K562 (cell line): Measurements from ENCODE around the gene ZNF133. TPM values are rescaled to one million over a fixed set of nuclear protein-coding genes. Genes with fewer than 3 reads are reported as not detected.

Experiments
- ATAC-seq: fragments of 200-7000 bp; cut with Tn5 transposase; 3 replicates; pipeline ENCODE4 v1.9.1; 2020; ENCODE audit warnings: moderate library complexity
- BruUV-seq: library from RNA; stranded (reverse); fragments of 400-500 nt; replicated peaks from 2 replicates; lab custom pipeline; 2021; lab: Mats Ljungman, UMichigan
- CTCF ChIA-PET: fragments of 300-600 bp; formaldehyde crosslinking; extraction: SDS; loops from one replicate; lab custom pipeline; 2021; ENCODE audit warnings: low intra/inter-chr PET ratio; lab: Yijun Ruan, JAX
- POLR2A ChIA-PET: fragments of 300-600, 350-650 bp; sonication (Branson Sonifier 250); formaldehyde crosslinking; extraction: SDS; loops from one replicate; lab custom pipeline; 2021; ENCODE audit warnings: antibody characterized with exemption, inconsistent platforms; lab: Yijun Ruan, JAX
- DNase-seq, 4 experiments: peaks; one replicate each; pipeline versions ENCODE4 v3.0.0 to v3.0.0-alpha.2; 2011 to 2018; ENCODE audit warnings: low spot score in 3 of 4, mixed read lengths in 3 of 4; ENCODE audit errors: extremely low read depth in 1 of 4
- FAIRE-seq: peaks from 2 replicates; lab custom pipeline; 2011; peaks lifted over from hg19 to GRCh38; lab: Jason Lieb, UNC
- H2AFZ ChIP-seq: 2 replicates; pipeline ENCODE4 v1.6.0; 2011; ENCODE audit warnings: low read depth, low read length, control low read depth, inconsistent platforms
- H3K27ac ChIP-seq: fragments of 200-600 bp; 3 replicates; pipeline ENCODE4 v1.8.0; 2011; ENCODE audit warnings: low read depth, mild to moderate bottlenecking, control low read depth, inconsistent platforms, low read length, moderate library complexity, mixed read lengths; ENCODE audit errors: extremely low read depth
- H3K27me3 ChIP-seq, 2 experiments: fragments of 300-600 bp in 1 of 2; 2 replicates in 1 of 2; 3 replicates in 1 of 2; pipeline versions ENCODE4 v1.6.0 to v1.8.0; 2011; ENCODE audit warnings: inconsistent platforms in 2 of 2, low read length in 2 of 2, mild to moderate bottlenecking in 1 of 2, mixed read lengths in 1 of 2, moderate library complexity in 1 of 2; ENCODE audit not compliant: control insufficient read depth in 2 of 2, insufficient read depth in 2 of 2
- H3K36me3 ChIP-seq: fragments of 300-600 bp; 3 replicates; pipeline ENCODE4 v1.8.0; 2011; ENCODE audit warnings: mild to moderate bottlenecking, low read length, inconsistent platforms; ENCODE audit not compliant: control insufficient read depth, insufficient read depth
- H3K4me1 ChIP-seq, 2 experiments: fragments of 200-600 bp in 1 of 2; replicated peaks in 1 of 2; 2 replicates in 1 of 2; 3 replicates in 1 of 2; pipeline versions ENCODE4 v1.5.1 to v1.8.0; 2011; ENCODE audit warnings: inconsistent platforms in 2 of 2, low read length in 2 of 2, mild to moderate bottlenecking in 1 of 2, mixed read lengths in 1 of 2, moderate library complexity in 1 of 2; ENCODE audit not compliant: control insufficient read depth in 2 of 2, insufficient read depth in 2 of 2
- H3K4me2 ChIP-seq: 2 replicates; pipeline ENCODE4 v1.6.1; 2011; ENCODE audit warnings: low read length, control low read depth, inconsistent platforms, mixed read lengths; ENCODE audit not compliant: insufficient read depth
- H3K4me3 ChIP-seq: fragments of 200-600 bp; sonication (generic), shearing (Covaris generic); 2 replicates; pipeline ENCODE4 v1.5.1; 2016; ENCODE audit warnings: control low read depth, inconsistent platforms
- H3K79me2 ChIP-seq: fragments of 200-600 bp; 3 replicates; pipeline ENCODE4 v1.8.0; 2011; ENCODE audit warnings: low read length, inconsistent platforms; ENCODE audit not compliant: control insufficient read depth, insufficient read depth
- H3K9ac ChIP-seq, 2 experiments: 2 replicates each; pipeline versions ENCODE4 v1.6.0 to v1.6.1; 2011; ENCODE audit warnings: low read depth in 2 of 2, low read length in 2 of 2, control low read depth in 1 of 2, inconsistent platforms in 1 of 2, mild to moderate bottlenecking in 1 of 2, mixed read lengths in 1 of 2; ENCODE audit not compliant: insufficient read depth in 1 of 2
- H3K9me1 ChIP-seq: one replicate; pipeline ENCODE4 v1.6.0; 2011; ENCODE audit warnings: inconsistent platforms, mild to moderate bottlenecking, low read length, moderate library complexity; ENCODE audit not compliant: control insufficient read depth, insufficient read depth
- H3K9me3 ChIP-seq: replicated peaks from 2 replicates; pipeline ENCODE4 v1.5.1; 2011; ENCODE audit warnings: low read depth, low read length, inconsistent platforms; ENCODE audit not compliant: control insufficient read depth, insufficient read depth
- H4K20me1 ChIP-seq: replicated peaks from 2 replicates; pipeline ENCODE4 v1.6.1; 2011; ENCODE audit warnings: low read length, inconsistent platforms, mixed read lengths; ENCODE audit not compliant: control insufficient read depth, insufficient read depth
- ARNT ChIP-seq, 2 experiments: fragments of 450-650 bp; IDR thresholded peaks; 2 replicates each; pipeline ENCODE4 v1.6.1; 2016; ENCODE audit warnings: mild to moderate bottlenecking in 1 of 2
- CBFA2T3 ChIP-seq: fragments of 450-650 bp; IDR thresholded peaks from 2 replicates; pipeline ENCODE4 v1.6.1; 2017
- CBX5 ChIP-seq: IDR thresholded peaks from 2 replicates; pipeline ENCODE4 v1.6.1; 2014; ENCODE audit warnings: low read depth, borderline replicate concordance
- CBX8 ChIP-seq: fragments of 200-600 bp; sonication (generic); IDR thresholded peaks from 2 replicates; pipeline ENCODE4 v1.6.1; 2012; ENCODE audit warnings: borderline replicate concordance, mixed run types, low read depth, mild to moderate bottlenecking, moderate library complexity, mixed read lengths, low read length, control low read depth, inconsistent platforms; ENCODE audit not compliant: poor library complexity, severe bottlenecking; ENCODE audit errors: extremely low read depth
- ESRRB ChIP-seq: fragments of 250-450 bp; sonication (Bioruptor Pico); IDR thresholded peaks from 2 replicates; pipeline ENCODE4 v1.5.0; 2020; ENCODE audit warnings: mild to moderate bottlenecking, moderate library complexity, borderline replicate concordance
- ETV1 ChIP-seq: fragments of 450-650 bp; conservative IDR thresholded peaks from 2 replicates; pipeline ENCODE4 v1.6.1; 2016; ENCODE audit warnings: missing genetic modification characterization, control low read depth, low read depth, missing compliant biosample characterization
- FOXJ2 ChIP-seq: fragments of 200-800 bp; sonication (Bioruptor generic); IDR thresholded peaks from 2 replicates; pipeline ENCODE4 v1.6.1; 2016; ENCODE audit warnings: missing genetic modification characterization, missing compliant biosample characterization
- FOXP4 ChIP-seq: sonication (generic); formaldehyde crosslinking; IDR thresholded peaks from 2 replicates; pipeline ENCODE4 v1.8.0; 2022; ENCODE audit warnings: mild to moderate bottlenecking, missing genetic modification reagents, borderline replicate concordance
- GATAD2A ChIP-seq: fragments of 450-650 bp; IDR thresholded peaks from 2 replicates; pipeline ENCODE4 v1.6.1; 2017
- HDAC1 ChIP-seq, 2 experiments: fragments of 450-650 bp; IDR thresholded peaks; 2 replicates each; pipeline ENCODE4 v1.6.1; 2016 to 2017; ENCODE audit warnings: inconsistent platforms in 1 of 2, mild to moderate bottlenecking in 1 of 2, moderate library complexity in 1 of 2
- HES1 ChIP-seq: fragments of 450-650 bp; IDR thresholded peaks from 2 replicates; pipeline ENCODE4 v1.6.1; 2016; ENCODE audit warnings: low read depth, mild to moderate bottlenecking, moderate library complexity
- HEY1 ChIP-seq: fragments of 250-450 bp; sonication (Bioruptor Pico); IDR thresholded peaks from 2 replicates; pipeline ENCODE4 v1.5.0; 2020; ENCODE audit warnings: mild to moderate bottlenecking, moderate library complexity, borderline replicate concordance
- KLF16 ChIP-seq: IDR thresholded peaks from 2 replicates; pipeline ENCODE4 v1.6.1; 2016; ENCODE audit warnings: antibody characterized with exemption
- SMAD1 ChIP-seq: fragments of 150-350 bp; IDR thresholded peaks from 2 replicates; pipeline ENCODE4 v1.6.1; 2014; ENCODE audit warnings: low read length, low read depth; ENCODE audit not compliant: partially characterized antibody
- SMAD4 ChIP-seq: fragments of 250-450 bp; sonication (Bioruptor Pico); conservative IDR thresholded peaks from 2 replicates; pipeline ENCODE4 v1.8.0; 2021; ENCODE audit warnings: inconsistent platforms, mild to moderate bottlenecking, moderate library complexity
- SP2 ChIP-seq: IDR thresholded peaks from 2 replicates; pipeline ENCODE4 v1.6.1; 2011; ENCODE audit warnings: mild to moderate bottlenecking, low read depth, low read length, moderate library complexity; ENCODE audit not compliant: poor library complexity, severe bottlenecking; ENCODE audit errors: extremely low read depth
- USF2 ChIP-seq: sonication (generic); formaldehyde crosslinking; IDR thresholded peaks from 2 replicates; pipeline ENCODE4 v1.5.0; 2020; ENCODE audit warnings: missing genetic modification reagents
- WGBS: fragments of 100-300 bp; shearing (Covaris generic); methylation state at CpG from one replicate; pipeline ENCODE4 v1.1.6; 2016; ENCODE audit warnings: low coverage, mixed read lengths; ENCODE audit not compliant: insufficient coverage; ENCODE audit errors: missing lambda C conversion rate; 5-methylcytosine and 5-hydroxymethylcytosine counted together
- in situ Hi-C: fragments of 300-500 bp; cut with MboI; formaldehyde crosslinking; loops from 4 replicates; pipeline ENCODE4 v1.15.0; 2018; ENCODE audit warnings: inconsistent platforms, mixed read lengths
- intact Hi-C: fragments of 100-400 bp; cut with micrococcal nuclease; formaldehyde crosslinking; loops from 2 replicates; pipeline ENCODE4 v1.14.2; 2022
- polyA plus RNA-seq, 8 experiments: library from polyadenylated mRNA; depleted of rRNA in 4 of 8; stranded (reverse) in 5 of 8; unstranded in 3 of 8; fragments of >200 nt; fragmentation: Nextera tagmentation in 2 of 8; fragmentation: Illumina TruSeq in 1 of 8; extraction: Ambion mirVana in 2 of 8; extraction: Trizol in 1 of 8; gene quantifications; 2 replicates each; pipeline versions ENCODE4 v1.2.1 to v1.2.3, GENCODE V29; 2011 to 2014; ENCODE audit warnings: inconsistent platforms in 1 of 8, missing spikeins in 1 of 8
- total RNA-seq, 7 experiments: library from RNA; depleted of rRNA in 6 of 7; stranded (reverse); fragments of >200 nt in 6 of 7; fragmentation: Illumina TruSeq in 2 of 7; extraction: Trizol in 2 of 7; gene quantifications; 2 replicates each; pipeline versions ENCODE4 v1.2.1 to v1.2.3, GENCODE V29; 2011 to 2021; ENCODE audit warnings: low replicate concordance in 1 of 7

ZNF133 gene
- total and polyA plus RNA-seq, 9 of the 15 experiments (the other 6 are each of a cell fraction or from before 2014, with no cell fraction given): 1.1 to 6.5 (median 3.8) TPM

- TF ChIP-seq ARNT (IDR thresholded peaks at IDR 0.05) (no peak), SP2 (no peak), KLF16 (no peak), USF2 (no peak)
- TF ChIP-seq, all 486 proteins: peak for 0
These were observed 33.0 kb downstream of the ZNF133 start (continued) for GRCh38 chr20:18321316-18321715.

- Histone ChIP-seq H3K27me3 (no peaks in the 10 kb centered on the region), H3K9me1 (no peaks in the 10 kb centered on the region)
- in situ Hi-C loops: no loop called here
These were observed 33.9 kb downstream of the ZNF133 start for GRCh38 chr20:18321976-18322950.

More at GRCh38 chr20:18321976-18322950, 33.9 kb downstream of the ZNF133 start:
- intact Hi-C loops: no loop called here
- H3K4me1 ChIP-seq: no peaks in the 10 kb centered on the region
- H3K9ac ChIP-seq: no peak overlapping the region
- no peaks in the 10 kb centered on the region for H3K36me3 ChIP-seq
- no peaks in the 10 kb centered on the region for H3K79me2 ChIP-seq
- BruUV-seq: no TSS peak
- no peak overlapping the region for H2AFZ ChIP-seq
- H3K9me3 ChIP-seq: 0 out of 2 replicates have a peak, but pooled peaks cover under 1% of the 10 kb centered on the region
- DNase-seq (no peak), FAIRE-seq (no peak), ATAC-seq (no peak)
- no peak overlapping the region for H3K27ac ChIP-seq
- no peak overlapping the region for H3K4me2 ChIP-seq
- no peaks in the 10 kb centered on the region for H4K20me1 ChIP-seq
- POLR2A ChIA-PET: no interaction called here
- WGBS: 17% methylated on average over 10 of the region's 10 CpGs
- TF ChIP-seq SMAD1: no peak
- no peak for TF ChIP-seq ETV1 (tag)
- no peak for TF ChIP-seq SMAD4 (CRISPR knock-in tag)
- TF ChIP-seq ESRRB (CRISPR knock-in tag): no peak
- TF ChIP-seq SP2: no peak
- TF ChIP-seq HEY1 (CRISPR knock-in tag): no peak
- TF ChIP-seq FOXJ2: no peak
- no peak for TF ChIP-seq CBFA2T3
- TF ChIP-seq FOXP4 (CRISPR knock-in tag): no peak
- TF ChIP-seq CBX8: no peak
- TF ChIP-seq CBX5: no peak
- TF ChIP-seq HDAC1 (IDR thresholded peaks at IDR 0.05): no peak
- no peak for TF ChIP-seq GATAD2A
- no peak for TF ChIP-seq HES1
- CTCF ChIA-PET: no interaction called here
- no peak overlapping the region for H3K4me3 ChIP-seq
